ENCODE measurements around the gene NUDT6.

The NUDT6 gene

GRCh38 chr4:122861172-122861943 lies 61.0 kb downstream of the NUDT6 start:
- no peak overlapping the region for H3K4me3 ChIP-seq (ENCODE audit: low read depth, low read length)
- no CpG with 5 or more reads among the region's 2 CpGs for WGBS (ENCODE audit: extremely low coverage, insufficient coverage, insufficient read length)
- no peak overlapping the region for H2BK120ac ChIP-seq (ENCODE audit: insufficient read depth, low read length, poor library complexity)
- no peaks in the 10 kb centered on the region for H3K36me3 ChIP-seq (ENCODE audit: control insufficient read depth in 1 of 2, insufficient read depth in 2 of 2, low read length in 2 of 2)
- no peak overlapping the region for H2AK5ac ChIP-seq (ENCODE audit: low read length)
- no peak overlapping the region for H3K14ac ChIP-seq (ENCODE audit: low read length)
- no peak overlapping the region for H3K4ac ChIP-seq (ENCODE audit: low read depth, low read length)
- H3K27me3 ChIP-seq (ENCODE audit: insufficient read depth, low read length) = no peaks in the 10 kb centered on the region
- no peak overlapping the region for H3K18ac ChIP-seq (ENCODE audit: low read length)
- no peak overlapping the region for H3K27ac ChIP-seq (ENCODE audit: low read depth, low read length)
- H3K79me2 ChIP-seq (ENCODE audit: control insufficient read depth, insufficient read depth, low read length, poor library complexity) = no peaks in the 10 kb centered on the region
- no peaks in the 10 kb centered on the region for H3K4me1 ChIP-seq (ENCODE audit: control insufficient read depth in 1 of 2, insufficient read depth in 2 of 2, low read length in 2 of 2)
- no peak overlapping the region for H2BK5ac ChIP-seq (ENCODE audit: low read depth, low read length, poor library complexity)
- H2BK12ac ChIP-seq (ENCODE audit: low read length) = no peak overlapping the region
- H2AFZ ChIP-seq (ENCODE audit: insufficient read depth, low read length, poor library complexity) = no peak overlapping the region
- no peaks in the 10 kb centered on the region for H3K9me3 ChIP-seq (ENCODE audit: insufficient read depth, low read depth, low read length)
- no peak overlapping the region for H3K23ac ChIP-seq (ENCODE audit: low read length)
- H4K8ac ChIP-seq (ENCODE audit: low read depth, low read length) = no peak overlapping the region
- no peak for DNase-seq
- no peak overlapping the region for H4K91ac ChIP-seq (ENCODE audit: low read depth, low read length)
- no peak overlapping the region for H3K4me2 ChIP-seq (ENCODE audit: low read length)
- H3K79me1 ChIP-seq (ENCODE audit: low read length) = no peaks in the 10 kb centered on the region
- H3K9ac ChIP-seq (ENCODE audit: low read length) = no peak overlapping the region
- H4K12ac ChIP-seq (ENCODE audit: low read depth, low read length) = no peak overlapping the region

GRCh38 chr4:122858705-122859104 lies 63.7 kb downstream of the NUDT6 start:
- Histone ChIP-seq H3K79me1 (ENCODE audit: low read length) (no peaks in the 10 kb centered on the region), H3K9me3 (ENCODE audit: insufficient read depth, low read depth, low read length) (no peaks in the 10 kb centered on the region), H3K23ac (ENCODE audit: low read length) (no peak overlapping the region), H3K18ac (ENCODE audit: low read length) (no peak overlapping the region), H3K4me1 (ENCODE audit: control insufficient read depth in 1 of 2, insufficient read depth in 2 of 2, low read length in 2 of 2) (no peaks in the 10 kb centered on the region), H4K91ac (ENCODE audit: low read depth, low read length) (no peak overlapping the region), H3K36me3 (ENCODE audit: control insufficient read depth in 1 of 2, insufficient read depth in 2 of 2, low read length in 2 of 2) (no peaks in the 10 kb centered on the region), H2BK12ac (ENCODE audit: low read length) (no peak overlapping the region), H4K8ac (ENCODE audit: low read depth, low read length) (no peak overlapping the region), H3K9ac (ENCODE audit: low read length) (no peak overlapping the region), H2BK120ac (ENCODE audit: insufficient read depth, low read length, poor library complexity) (no peak overlapping the region), H2AK5ac (ENCODE audit: low read length) (no peak overlapping the region), H3K27me3 (ENCODE audit: insufficient read depth, low read length) (no peaks in the 10 kb centered on the region), H3K79me2 (ENCODE audit: control insufficient read depth, insufficient read depth, low read length, poor library complexity) (no peaks in the 10 kb centered on the region), H3K14ac (ENCODE audit: low read length) (no peak overlapping the region), H4K12ac (ENCODE audit: low read depth, low read length) (no peak overlapping the region), H2BK5ac (ENCODE audit: low read depth, low read length, poor library complexity) (no peak overlapping the region), H3K4me2 (ENCODE audit: low read length) (no peak overlapping the region), H3K4me3 (ENCODE audit: low read depth, low read length) (no peak overlapping the region), H3K27ac (ENCODE audit: low read depth, low read length) (no peak overlapping the region), H2AFZ (ENCODE audit: insufficient read depth, low read length, poor library complexity) (no peak overlapping the region), H3K4ac (ENCODE audit: low read depth, low read length) (no peak overlapping the region)
- no peak for DNase-seq
- no CpG with 5 or more reads among the region's 2 CpGs for WGBS (ENCODE audit: extremely low coverage, insufficient coverage, insufficient read length)

- Histone ChIP-seq H3K23ac (ENCODE audit: low read length) (no peak overlapping the region), H2BK120ac (ENCODE audit: insufficient read depth, low read length, poor library complexity) (no peak overlapping the region), H3K9ac (ENCODE audit: low read length) (no peak overlapping the region), H4K91ac (ENCODE audit: low read depth, low read length) (no peak overlapping the region), H3K18ac (ENCODE audit: low read length) (no peak overlapping the region), H3K27me3 (ENCODE audit: insufficient read depth, low read length) (no peaks in the 10 kb centered on the region), H3K9me3 (ENCODE audit: insufficient read depth, low read depth, low read length) (no peaks in the 10 kb centered on the region), H4K12ac (ENCODE audit: low read depth, low read length) (no peak overlapping the region), H3K79me2 (ENCODE audit: control insufficient read depth, insufficient read depth, low read length, poor library complexity) (no peaks in the 10 kb centered on the region), H3K36me3 (ENCODE audit: control insufficient read depth in 1 of 2, insufficient read depth in 2 of 2, low read length in 2 of 2) (no peaks in the 10 kb centered on the region), H2BK5ac (ENCODE audit: low read depth, low read length, poor library complexity) (no peak overlapping the region), H3K27ac (ENCODE audit: low read depth, low read length) (no peak overlapping the region), H3K4me3 (ENCODE audit: low read depth, low read length) (no peak overlapping the region), H3K4me2 (ENCODE audit: low read length) (no peak overlapping the region), H3K4ac (ENCODE audit: low read depth, low read length) (no peak overlapping the region), H3K4me1 (ENCODE audit: control insufficient read depth in 1 of 2, insufficient read depth in 2 of 2, low read length in 2 of 2) (no peaks in the 10 kb centered on the region), H2AK5ac (ENCODE audit: low read length) (no peak overlapping the region), H3K14ac (ENCODE audit: low read length) (no peak overlapping the region), H2AFZ (ENCODE audit: insufficient read depth, low read length, poor library complexity) (no peak overlapping the region), H2BK12ac (ENCODE audit: low read length) (no peak overlapping the region), H4K8ac (ENCODE audit: low read depth, low read length) (no peak overlapping the region), H3K79me1 (ENCODE audit: low read length) (no peaks in the 10 kb centered on the region)
- WGBS (ENCODE audit: extremely low coverage, insufficient coverage, insufficient read length) = no CpG with 5 or more reads among the region's 2 CpGs
- no peak for DNase-seq
Observed at GRCh38 chr4:122857160-122857559, 65.2 kb downstream of the NUDT6 start.

- no peak overlapping the region for H3K18ac ChIP-seq (ENCODE audit: low read length)
- no peak overlapping the region for H3K23ac ChIP-seq (ENCODE audit: low read length)
- H3K4me1 ChIP-seq (ENCODE audit: control insufficient read depth in 1 of 2, insufficient read depth in 2 of 2, low read length in 2 of 2) = no peaks in the 10 kb centered on the region
- no peak overlapping the region for H3K4ac ChIP-seq (ENCODE audit: low read depth, low read length)
- no peaks in the 10 kb centered on the region for H3K9me3 ChIP-seq (ENCODE audit: insufficient read depth, low read depth, low read length)
- H4K8ac ChIP-seq (ENCODE audit: low read depth, low read length) = no peak overlapping the region
- no peak overlapping the region for H4K12ac ChIP-seq (ENCODE audit: low read depth, low read length)
- no peak overlapping the region for H2AK5ac ChIP-seq (ENCODE audit: low read length)
- H3K27me3 ChIP-seq (ENCODE audit: insufficient read depth, low read length) = no peaks in the 10 kb centered on the region
- H4K91ac ChIP-seq (ENCODE audit: low read depth, low read length) = no peak overlapping the region
- no peak overlapping the region for H2BK120ac ChIP-seq (ENCODE audit: insufficient read depth, low read length, poor library complexity)
- H2BK5ac ChIP-seq (ENCODE audit: low read depth, low read length, poor library complexity) = no peak overlapping the region
- no peak for DNase-seq
- H2BK12ac ChIP-seq (ENCODE audit: low read length) = no peak overlapping the region
- no peaks in the 10 kb centered on the region for H3K36me3 ChIP-seq (ENCODE audit: control insufficient read depth in 1 of 2, insufficient read depth in 2 of 2, low read length in 2 of 2)
- no peak overlapping the region for H3K9ac ChIP-seq (ENCODE audit: low read length)
- no peaks in the 10 kb centered on the region for H3K79me1 ChIP-seq (ENCODE audit: low read length)
- no peak overlapping the region for H3K14ac ChIP-seq (ENCODE audit: low read length)
- H3K4me2 ChIP-seq (ENCODE audit: low read length) = no peak overlapping the region
- no CpG with 5 or more reads among the region's 2 CpGs for WGBS (ENCODE audit: extremely low coverage, insufficient coverage, insufficient read length)
- H3K27ac ChIP-seq (ENCODE audit: low read depth, low read length) = no peak overlapping the region
- H2AFZ ChIP-seq (ENCODE audit: insufficient read depth, low read length, poor library complexity) = no peak overlapping the region
- no peak overlapping the region for H3K4me3 ChIP-seq (ENCODE audit: low read depth, low read length)
- no peaks in the 10 kb centered on the region for H3K79me2 ChIP-seq (ENCODE audit: control insufficient read depth, insufficient read depth, low read length, poor library complexity)
Observed at GRCh38 chr4:122855353-122855890, 67.0 kb downstream of the NUDT6 start.

All from trophoblast cell (in vitro differentiated cells and primary cell).